B cell (primary cell): ENCODE data around the gene CLCN3. TPM values are rescaled to one million over a fixed set of nuclear protein-coding genes. Genes with fewer than 3 reads are reported as not detected.

Experiments used
- ATAC-seq: fragments of 200-7000 bp; cut with Tn5 transposase; one replicate; pipeline ENCODE4 v1.10.0; 2021; ENCODE audit warnings: low read depth, mild to moderate bottlenecking, moderate number of reproducible peaks, moderate library complexity
- CTCF ChIA-PET: fragments of 350-600 bp; sonication (Branson Sonifier 250); formaldehyde crosslinking; loops from one replicate; lab custom pipeline; 2021; ENCODE audit warnings: antibody characterized with exemption, inconsistent platforms; lab: Charles Lee
- POLR2A ChIA-PET: fragments of 350-600 bp; sonication (Branson Sonifier 250); formaldehyde crosslinking; loops from one replicate; lab custom pipeline; 2021; ENCODE audit warnings: antibody characterized with exemption; lab: Charles Lee
- DNase-seq: peaks from one replicate; pipeline ENCODE4 v3.0.0; 2013
- H2AFZ ChIP-seq: 2 replicates; pipeline ENCODE4 v1.6.1; 2012; ENCODE audit warnings: mild to moderate bottlenecking, low read depth, low read length; ENCODE audit not compliant: insufficient read depth, poor library complexity, severe bottlenecking
- H3K27ac ChIP-seq, 2 donors: 1 replicate in 1 of 2; 2 replicates in 1 of 2; pipeline ENCODE4 v1.5.1; 2012 to 2013; ENCODE audit warnings: low read length in 2 of 2, mild to moderate bottlenecking in 2 of 2, moderate library complexity in 1 of 2
- H3K27me3 ChIP-seq, 4 experiments: fragments of 200-600 bp in 1 of 4; sonication (generic) in 1 of 4; replicated peaks in 1 of 4; 1 replicate in 2 of 4; 2 replicates in 2 of 4; pipeline versions ENCODE4 v1.6.1 to v1.7.0; 2013 to 2016; ENCODE audit warnings: low read length in 3 of 4, mild to moderate bottlenecking in 2 of 4, mixed read lengths in 1 of 4, moderate library complexity in 1 of 4; ENCODE audit not compliant: insufficient read depth in 4 of 4, control insufficient read depth in 3 of 4; ENCODE audit errors: control extremely low read depth in 1 of 4
- H3K36me3 ChIP-seq, 2 experiments: replicated peaks in 1 of 2; 1 replicate in 1 of 2; 2 replicates in 1 of 2; pipeline versions ENCODE4 v1.6.1 to v1.7.1; 2013; ENCODE audit warnings: low read length in 1 of 2; ENCODE audit not compliant: insufficient read depth in 2 of 2, control insufficient read depth in 1 of 2; ENCODE audit errors: control extremely low read depth in 1 of 2, extremely low read depth in 1 of 2
- H3K4me1 ChIP-seq, 2 donors: fragments of 200-600 bp in 1 of 2; sonication (generic) in 1 of 2; 1 replicate in 1 of 2; 2 replicates in 1 of 2; pipeline versions ENCODE4 v1.5.1 to v1.6.1; 2013 to 2017; ENCODE audit warnings: low read length in 2 of 2; ENCODE audit not compliant: control insufficient read depth in 2 of 2, insufficient read depth in 2 of 2
- H3K4me2 ChIP-seq: replicated peaks from 2 replicates; pipeline ENCODE3; 2012; ENCODE audit warnings: mild to moderate bottlenecking, low read depth, low read length; ENCODE audit not compliant: poor library complexity, severe bottlenecking
- H3K4me3 ChIP-seq, 5 experiments: fragments of 200-600 bp in 1 of 5; sonication (generic) in 1 of 5; 1 replicate in 3 of 5; 2 replicates in 2 of 5; pipeline versions ENCODE4 v1.5.1 to v1.7.0; 2011 to 2016; ENCODE audit warnings: low read length in 4 of 5, mild to moderate bottlenecking in 4 of 5, low read depth in 2 of 5, control low read depth in 1 of 5, moderate library complexity in 1 of 5; ENCODE audit not compliant: insufficient read depth in 1 of 5; ENCODE audit errors: control extremely low read depth in 1 of 5, extremely low read depth in 1 of 5
- H3K79me2 ChIP-seq: fragments of 200-600 bp; sonication (generic); one replicate; pipeline ENCODE4 v1.6.0; 2016; ENCODE audit warnings: low read length; ENCODE audit not compliant: control insufficient read depth, insufficient read depth
- H3K9ac ChIP-seq: fragments of 200-600 bp; sonication (generic); 2 replicates; pipeline ENCODE4 v1.6.1; 2017; ENCODE audit warnings: mild to moderate bottlenecking, low read length, moderate library complexity
- H3K9me3 ChIP-seq, 3 donors: one replicate each; pipeline versions ENCODE4 v1.6.1 to v1.7.1; 2013; ENCODE audit warnings: low read length in 2 of 3; ENCODE audit not compliant: control insufficient read depth in 2 of 3, insufficient read depth in 1 of 3; ENCODE audit errors: control extremely low read depth in 1 of 3
- H4K20me1 ChIP-seq: 2 replicates; pipeline ENCODE4 v1.6.0; 2012; ENCODE audit warnings: mild to moderate bottlenecking, low read length; ENCODE audit not compliant: insufficient read depth, control insufficient read depth, poor library complexity, severe bottlenecking
- H3K27ac Mint-ChIP-seq: one replicate; pipeline ENCODE4 v1.8.0; 2021; ENCODE audit warnings: mixed read lengths
- H3K27me3 Mint-ChIP-seq: one replicate; pipeline ENCODE4 v1.8.0; 2021; ENCODE audit warnings: mixed read lengths
- H3K4me1 Mint-ChIP-seq: one replicate; pipeline ENCODE4 v1.8.0; 2021; ENCODE audit warnings: mixed read lengths
- H3K4me3 Mint-ChIP-seq: one replicate; pipeline ENCODE4 v1.8.0; 2021; ENCODE audit warnings: mixed read lengths
- H3K9me3 Mint-ChIP-seq: one replicate; pipeline ENCODE4 v1.8.0; 2022; ENCODE audit warnings: mixed read lengths; ENCODE audit not compliant: insufficient read depth
- CTCF ChIP-seq: fragments of 200-600 bp; IDR thresholded peaks from one replicate; pipeline ENCODE4 v1.8.0; 2022; ENCODE audit warnings: antibody characterized with exemption, mild to moderate bottlenecking
- EZH2 ChIP-seq: IDR thresholded peaks from 2 replicates; pipeline ENCODE4 v1.6.1; 2012; ENCODE audit warnings: borderline replicate concordance, low read depth, mild to moderate bottlenecking, moderate library complexity, low read length; ENCODE audit not compliant: insufficient read depth, poor library complexity, severe bottlenecking
- WGBS: methylation state at CpG from one replicate; pipeline ENCODE4 v1.1.5; 2013; ENCODE audit warnings: missing lambda C conversion rate; ENCODE audit not compliant: insufficient coverage; 5-methylcytosine and 5-hydroxymethylcytosine counted together
- intact Hi-C: fragments of 100-400 bp; cut with micrococcal nuclease; formaldehyde crosslinking; loops from one replicate; pipeline ENCODE4 v1.10.0; 2022
- polyA plus RNA-seq: library from polyadenylated mRNA; depleted of rRNA; stranded (reverse); fragments of >200 nt; gene quantifications from 2 replicates; pipeline ENCODE4 v1.2.3, GENCODE V29; 2012
- total RNA-seq, 2 donors: library from RNA; stranded (reverse); fragments of 120-200 nt in 1 of 2; gene quantifications; 1 replicate in 1 of 2; 2 replicates in 1 of 2; pipeline versions ENCODE4 v1.2.3 to v1.2.4, GENCODE V29; 2013 to 2022

Gene CLCN3
- total and polyA plus RNA-seq, 2 donors (not counting 1 experiment from before 2014, with no cell fraction given) = 5.0 to 32.7 TPM

GRCh38 chr4:169583563-169583962 lies 36.8 kb upstream of the CLCN3 start:
- H3K9ac ChIP-seq = no peak overlapping the region
- intact Hi-C loops = no loop called here
- H3K36me3 ChIP-seq = peaks cover 1 to 10% of the 10 kb centered on the region in 2 experiments
- no peak overlapping the region for H2AFZ ChIP-seq
- H3K79me2 ChIP-seq = no peaks in the 10 kb centered on the region
- no peaks in the 10 kb centered on the region for H3K27me3 ChIP-seq
- ChIA-PET POLR2A (no interaction called here), CTCF (no interaction called here)
- no CpG with 5 or more reads among the region's 2 CpGs for WGBS
- H3K9me3 Mint-ChIP-seq = no peaks in the 10 kb centered on the region
- H3K4me2 ChIP-seq = no peak overlapping the region
- H3K27me3 Mint-ChIP-seq = no peaks in the 10 kb centered on the region
- ATAC-seq (no peak), DNase-seq (no peak)
- H3K4me3 ChIP-seq = no peak overlapping the region
- no peak overlapping the region for H3K27ac Mint-ChIP-seq
- no peak for TF ChIP-seq CTCF
- TF ChIP-seq EZH2 = no peak
- no peak overlapping the region for H3K4me3 Mint-ChIP-seq
- no peaks in the 10 kb centered on the region for H4K20me1 ChIP-seq
- no peaks in the 10 kb centered on the region for H3K4me1 ChIP-seq
- H3K9me3 ChIP-seq = no peaks in the 10 kb centered on the region
- H3K27ac ChIP-seq = no peak overlapping the region
- no peaks in the 10 kb centered on the region for H3K4me1 Mint-ChIP-seq

GRCh38 chr4:169593050-169593560 lies 27.3 kb upstream of the CLCN3 start:
- DNase-seq (no peak), ATAC-seq (no peak)
- TF ChIP-seq CTCF = no peak
- no peak for TF ChIP-seq EZH2
- no peaks in the 10 kb centered on the region for H3K27me3 ChIP-seq
- H3K4me3 ChIP-seq = no peak overlapping the region
- H3K79me2 ChIP-seq = no peaks in the 10 kb centered on the region
- CTCF ChIA-PET = interaction anchor here (0.7 to 1.3 kb wide), 2 partner anchors 13 to 436 kb away, joined by 3 to 4 read pairs; no protein-coding TSS in a partner anchor
- no peak overlapping the region for H3K27ac Mint-ChIP-seq
- WGBS = no CpG with 5 or more reads among the region's 1 CpG
- H3K4me1 ChIP-seq = no peaks in the 10 kb centered on the region
- no peak overlapping the region for H3K9ac ChIP-seq
- no peak overlapping the region for H3K27ac ChIP-seq
- intact Hi-C loops = no loop called here
- H3K4me3 Mint-ChIP-seq = no peak overlapping the region
- H3K4me2 ChIP-seq = no peak overlapping the region
- H2AFZ ChIP-seq = no peak overlapping the region
- POLR2A ChIA-PET = no interaction called here
- H3K4me1 Mint-ChIP-seq = no peaks in the 10 kb centered on the region
- peaks cover 3 to 4% of the 10 kb centered on the region in 2 experiments for H3K36me3 ChIP-seq
- H3K27me3 Mint-ChIP-seq = no peaks in the 10 kb centered on the region
- H3K9me3 ChIP-seq = no peaks in the 10 kb centered on the region
- H3K9me3 Mint-ChIP-seq = no peaks in the 10 kb centered on the region
- no peaks in the 10 kb centered on the region for H4K20me1 ChIP-seq
